SK-N-SH treated with all-trans-retinoic acid at 6 μM for 48 hours (cell line): Measurements from ENCODE around the gene WDSUB1.

Experiments
- ATAC-seq: fragments of 200-7000 bp; cut with Tn5 transposase; 3 replicates; pipeline ENCODE4 v1.9.1; 2020; ENCODE audit warnings: mild to moderate bottlenecking, moderate library complexity
- ARNTL ChIP-seq: fragments of 450-650 bp; formaldehyde crosslinking; IDR thresholded peaks from 2 replicates; pipeline ENCODE4 v1.5.0; 2020; ENCODE audit warnings: low read depth, mild to moderate bottlenecking, moderate library complexity, borderline replicate concordance
- BACH2 ChIP-seq: fragments of 250-450 bp; sonication (Bioruptor Pico); IDR thresholded peaks from 2 replicates; pipeline ENCODE4 v1.9.0; 2021; ENCODE audit warnings: mild to moderate bottlenecking, borderline replicate concordance
- CREB5 ChIP-seq: fragments of 250-450 bp; sonication (Bioruptor Pico); IDR thresholded peaks from 2 replicates; pipeline ENCODE4 v1.5.1; 2020; ENCODE audit warnings: low read depth, mild to moderate bottlenecking, moderate library complexity
- CSDC2 ChIP-seq: fragments of 250-450 bp; sonication (Bioruptor Pico); IDR thresholded peaks from 2 replicates; pipeline ENCODE4 v1.5.0; 2020; ENCODE audit warnings: mild to moderate bottlenecking, moderate library complexity
- CSRNP3 ChIP-seq: fragments of 250-450 bp; sonication (Bioruptor Pico); IDR thresholded peaks from 2 replicates; pipeline ENCODE4 v1.5.1; 2021; ENCODE audit warnings: mild to moderate bottlenecking, moderate library complexity
- ESRRG ChIP-seq: fragments of 250-450 bp; sonication (Bioruptor Pico); IDR thresholded peaks from 2 replicates; pipeline ENCODE4 v1.6.1; 2021; ENCODE audit warnings: mild to moderate bottlenecking
- GLIS3 ChIP-seq: fragments of 250-450 bp; sonication (Bioruptor Pico); IDR thresholded peaks from 2 replicates; pipeline ENCODE4 v1.5.0; 2020; ENCODE audit warnings: mild to moderate bottlenecking, moderate library complexity
- ISL1 ChIP-seq: fragments of 250-450 bp; sonication (Bioruptor Pico); IDR thresholded peaks from 2 replicates; pipeline ENCODE4 v2.1.2; 2022; ENCODE audit warnings: mild to moderate bottlenecking, moderate library complexity
- OSR1 ChIP-seq: fragments of 250-450 bp; sonication (Bioruptor Pico); IDR thresholded peaks from 2 replicates; pipeline ENCODE4 v1.8.0; 2022; ENCODE audit warnings: moderate library complexity, mild to moderate bottlenecking, inconsistent platforms
- PATZ1 ChIP-seq: fragments of 250-450 bp; sonication (Bioruptor Pico); IDR thresholded peaks from 2 replicates; pipeline ENCODE4 v1.8.0; 2020; ENCODE audit warnings: mild to moderate bottlenecking, moderate library complexity, borderline replicate concordance
- POU6F1 ChIP-seq: fragments of 250-450 bp; sonication (Bioruptor Pico); IDR thresholded peaks from 2 replicates; pipeline ENCODE4 v1.8.0; 2021; ENCODE audit warnings: low read depth, mild to moderate bottlenecking, moderate library complexity, borderline replicate concordance
- PPARA ChIP-seq: fragments of 250-450 bp; sonication (Bioruptor Pico); IDR thresholded peaks from 2 replicates; pipeline ENCODE4 v1.5.0; 2020; ENCODE audit warnings: mild to moderate bottlenecking, borderline replicate concordance
- RARB ChIP-seq: fragments of 250-450 bp; sonication (Bioruptor Pico); IDR thresholded peaks from 2 replicates; pipeline ENCODE4 v1.8.0; 2021; ENCODE audit warnings: mild to moderate bottlenecking, moderate library complexity
- SNAI2 ChIP-seq: fragments of 250-450 bp; sonication (Bioruptor Pico); IDR thresholded peaks from 2 replicates; pipeline ENCODE4 v1.5.0; 2020; ENCODE audit warnings: mild to moderate bottlenecking, moderate library complexity
- TCF4 ChIP-seq: fragments of 250-450 bp; sonication (Bioruptor Pico); IDR thresholded peaks from 2 replicates; pipeline ENCODE4 v1.8.0; 2021; ENCODE audit warnings: mild to moderate bottlenecking, moderate library complexity, borderline replicate concordance
- TOX ChIP-seq: fragments of 250-450 bp; sonication (Bioruptor Pico); IDR thresholded peaks from 2 replicates; pipeline ENCODE4 v1.8.0; 2021; ENCODE audit warnings: mild to moderate bottlenecking, moderate library complexity, borderline replicate concordance
- TSHZ2 ChIP-seq: fragments of 250-450 bp; sonication (Bioruptor Pico); IDR thresholded peaks from 2 replicates; pipeline ENCODE4 v1.5.0; 2020; ENCODE audit warnings: mild to moderate bottlenecking, moderate library complexity
- ZC3H10 ChIP-seq: fragments of 250-450 bp; sonication (Bioruptor Pico); IDR thresholded peaks from 2 replicates; pipeline ENCODE4 v1.5.1; 2021; ENCODE audit warnings: mild to moderate bottlenecking, moderate library complexity
- ZFP3 ChIP-seq: fragments of 250-450 bp; sonication (Bioruptor Pico); IDR thresholded peaks from 2 replicates; pipeline ENCODE4 v1.5.0; 2020; ENCODE audit warnings: mild to moderate bottlenecking, moderate library complexity
- ZFP30 ChIP-seq: fragments of 450-650 bp; formaldehyde crosslinking; IDR thresholded peaks from 2 replicates; pipeline ENCODE4 v1.5.0; 2022; ENCODE audit warnings: mild to moderate bottlenecking, moderate library complexity
- ZNF565 ChIP-seq: fragments of 450-650 bp; formaldehyde crosslinking; conservative IDR thresholded peaks from 2 replicates; pipeline ENCODE4 v1.5.0; 2020; ENCODE audit warnings: low read depth, mild to moderate bottlenecking, moderate library complexity
- ZNF70 ChIP-seq: fragments of 450-650 bp; formaldehyde crosslinking; IDR thresholded peaks from 2 replicates; pipeline ENCODE4 v1.5.0; 2020; ENCODE audit warnings: mild to moderate bottlenecking, moderate library complexity
- ZNF8 ChIP-seq: fragments of 450-650 bp; formaldehyde crosslinking; IDR thresholded peaks from 2 replicates; pipeline ENCODE4 v1.5.0; 2020; ENCODE audit warnings: mild to moderate bottlenecking, moderate library complexity

The WDSUB1 gene

GRCh38 chr2:159215116-159215515 lies 71.4 kb downstream of the WDSUB1 start:
- ATAC-seq = no peak
- TF ChIP-seq OSR1 (CRISPR knock-in tag) = no peak
- TF ChIP-seq ZC3H10 (CRISPR knock-in tag) = no peak
- no peak for TF ChIP-seq POU6F1 (CRISPR knock-in tag)
- no peak for TF ChIP-seq PPARA (CRISPR knock-in tag)
- TF ChIP-seq ZNF565 (CRISPR knock-in tag) = no peak
- TF ChIP-seq TSHZ2 (CRISPR knock-in tag) = no peak
- TF ChIP-seq ESRRG (CRISPR knock-in tag) = no peak
- TF ChIP-seq BACH2 (CRISPR knock-in tag) = no peak
- no peak for TF ChIP-seq CSDC2 (CRISPR knock-in tag)
- no peak for TF ChIP-seq PATZ1 (CRISPR knock-in tag)
- no peak for TF ChIP-seq TCF4 (CRISPR knock-in tag)
- no peak for TF ChIP-seq ARNTL (CRISPR knock-in tag)
- TF ChIP-seq ZFP3 = no peak
- no peak for TF ChIP-seq TOX (CRISPR knock-in tag)
- no peak for TF ChIP-seq ZFP30 (CRISPR knock-in tag)
- TF ChIP-seq CSRNP3 (CRISPR knock-in tag) = no peak
- no peak for TF ChIP-seq CREB5 (CRISPR knock-in tag)

- TF ChIP-seq ISL1 = no peak
- TF ChIP-seq ZFP30 (CRISPR knock-in tag) = no peak
- no peak for TF ChIP-seq CSRNP3 (CRISPR knock-in tag)
- no peak for TF ChIP-seq ESRRG (CRISPR knock-in tag)
- no peak for TF ChIP-seq OSR1 (CRISPR knock-in tag)
- no peak for TF ChIP-seq ZFP3
- TF ChIP-seq SNAI2 (CRISPR knock-in tag) = no peak
- TF ChIP-seq RARB (CRISPR knock-in tag) = no peak
- no peak for TF ChIP-seq ZNF565 (CRISPR knock-in tag)
- no peak for TF ChIP-seq PATZ1 (CRISPR knock-in tag)
- no peak for TF ChIP-seq ZC3H10 (CRISPR knock-in tag)
- TF ChIP-seq TCF4 (CRISPR knock-in tag) = no peak
- no peak for TF ChIP-seq BACH2 (CRISPR knock-in tag)
- TF ChIP-seq GLIS3 (CRISPR knock-in tag) = no peak
- no peak for TF ChIP-seq ZNF8 (CRISPR knock-in tag)
- TF ChIP-seq TOX (CRISPR knock-in tag) = no peak
- TF ChIP-seq PPARA (CRISPR knock-in tag) = no peak
- TF ChIP-seq ZNF70 (CRISPR knock-in tag) = no peak
- TF ChIP-seq TSHZ2 (CRISPR knock-in tag) = no peak
- no peak for TF ChIP-seq CSDC2 (CRISPR knock-in tag)
- ATAC-seq = no peak; the same call in 2 of the 3 replicates
These were observed 72.1 kb downstream of the WDSUB1 start for GRCh38 chr2:159214325-159214865.
